Natural killer cell (primary cell): Measurements from ENCODE around the gene NAA60. TPM values are rescaled to one million over a fixed set of nuclear protein-coding genes. Genes with fewer than 3 reads are reported as not detected.

Source experiments
- ATAC-seq, 3 donors: fragments of 150-1000 bp in 2 of 3; fragments of 200-7000 bp in 1 of 3; cut with Tn5 transposase; 1 replicate in 1 of 3; 2 replicates in 2 of 3; pipeline ENCODE4 v1.10.0; 2021; ENCODE audit warnings: mild to moderate bottlenecking in 2 of 3, moderate library complexity in 2 of 3
- DNase-seq, 2 donors: peaks; one replicate each; pipeline versions ENCODE4 v3.0.0 to v3.0.0-alpha.2; 2013 to 2021; ENCODE audit warnings: mixed read lengths in 1 of 2
- H3K27ac ChIP-seq: one replicate; pipeline ENCODE4 v1.5.1; 2013; ENCODE audit warnings: mild to moderate bottlenecking, low read length
- H3K27me3 ChIP-seq: one replicate; pipeline ENCODE4 v1.6.1; 2013; ENCODE audit warnings: low read length; ENCODE audit not compliant: control insufficient read depth, insufficient read depth
- H3K36me3 ChIP-seq: one replicate; pipeline ENCODE4 v1.6.1; 2013; ENCODE audit warnings: low read length; ENCODE audit not compliant: control insufficient read depth, insufficient read depth
- H3K4me1 ChIP-seq: one replicate; pipeline ENCODE4 v1.6.1; 2013; ENCODE audit warnings: low read length; ENCODE audit not compliant: control insufficient read depth, insufficient read depth
- H3K4me3 ChIP-seq: one replicate; pipeline ENCODE4 v1.5.1; 2013; ENCODE audit warnings: low read length
- H3K9me3 ChIP-seq: one replicate; pipeline ENCODE4 v1.6.1; 2013; ENCODE audit warnings: low read length; ENCODE audit not compliant: control insufficient read depth, insufficient read depth
- H3K27ac Mint-ChIP-seq, 2 donors: one replicate each; pipeline ENCODE4 v1.8.0; 2022; ENCODE audit warnings: mild to moderate bottlenecking in 2 of 2, mixed read lengths in 2 of 2, moderate library complexity in 1 of 2
- H3K27me3 Mint-ChIP-seq, 2 donors: one replicate each; pipeline ENCODE4 v1.8.0; 2022; ENCODE audit warnings: low read depth in 2 of 2, mixed read lengths in 2 of 2
- H3K36me3 Mint-ChIP-seq: one replicate; pipeline ENCODE4 v1.8.0; 2022; ENCODE audit warnings: mixed read lengths
- H3K4me1 Mint-ChIP-seq, 2 donors: one replicate each; pipeline ENCODE4 v1.8.0; 2022; ENCODE audit warnings: mixed read lengths in 2 of 2
- H3K4me3 Mint-ChIP-seq: one replicate; pipeline ENCODE4 v1.8.0; 2022; ENCODE audit warnings: mild to moderate bottlenecking, moderate library complexity, mixed read lengths
- H3K9me3 Mint-ChIP-seq, 2 donors: one replicate each; pipeline ENCODE4 v1.8.0; 2022; ENCODE audit warnings: mixed read lengths in 2 of 2
- WGBS: methylation state at CpG from one replicate; pipeline ENCODE4 v1.1.7; 2013; ENCODE audit warnings: missing lambda C conversion rate; ENCODE audit not compliant: insufficient coverage; 5-methylcytosine and 5-hydroxymethylcytosine counted together
- intact Hi-C: fragments of 100-400 bp; cut with micrococcal nuclease; formaldehyde crosslinking; loops from one replicate; pipeline ENCODE4 v1.14.2; 2022
- total RNA-seq, 4 donors: library from RNA; stranded (reverse); fragments of 120-200 nt in 1 of 4; gene quantifications; one replicate each; pipeline versions ENCODE4 v1.2.3 to v1.2.4, GENCODE V29; 2013 to 2022
- TF ChIP-seq, protein P1 (sequence below): fragments of 200-600 bp; IDR thresholded peaks from one replicate; pipeline ENCODE4 v1.8.0; 2022; ENCODE audit warnings: antibody characterized with exemption

Gene NAA60
- total RNA-seq, 3 donors from 2014 or later (not counting 1 experiment from before 2014, with no cell fraction given): 45.1 to 69.0 (median 58.9) TPM

DNA sequence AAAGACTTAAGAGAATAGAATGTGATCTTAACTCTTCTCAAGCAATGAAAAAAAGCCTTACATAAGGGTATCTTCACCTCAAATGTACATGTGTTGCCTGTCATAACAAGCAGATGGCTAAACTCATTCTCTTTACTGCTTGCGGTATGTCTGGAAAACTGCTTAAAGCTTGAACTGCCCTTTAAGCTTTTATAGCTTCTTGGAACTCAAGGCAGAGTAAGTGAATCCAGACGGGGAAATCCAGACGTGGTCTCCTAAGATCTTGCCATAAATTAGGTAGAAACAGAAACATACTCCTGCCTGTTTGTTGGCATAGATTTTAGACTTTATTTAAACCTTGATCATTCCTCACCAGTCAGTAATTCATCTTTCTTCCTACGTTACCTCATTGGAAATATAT lies 76.9 kb downstream of the NAA60 start:
- 96% methylated on average over 4 of the region's 4 CpGs for WGBS
- H3K36me3 Mint-ChIP-seq: peaks cover 7% of the 10 kb centered on the region
- intact Hi-C loops: no loop called here

DNA sequence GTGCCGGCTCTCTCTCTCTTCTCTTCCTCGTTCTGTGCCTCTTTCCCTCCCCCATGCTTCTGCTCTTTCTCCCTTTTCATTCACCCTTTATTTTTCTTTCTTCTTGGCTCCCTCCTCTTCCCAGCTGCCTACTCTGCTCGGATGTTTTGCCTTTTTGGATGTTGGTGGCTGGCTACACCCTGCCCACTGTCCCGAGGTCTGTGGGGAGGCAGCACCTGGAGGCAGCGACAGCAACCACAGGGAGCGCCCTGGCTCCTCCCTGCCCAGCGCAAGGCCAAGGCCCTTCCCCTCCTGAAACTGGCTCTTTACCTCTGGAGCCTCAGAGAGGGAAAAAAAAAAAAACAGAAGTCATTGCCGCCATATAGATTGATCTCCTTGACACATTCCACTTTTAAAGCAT lies 77.4 kb downstream of the NAA60 start:
- Histone ChIP-seq H3K27me3 (no peaks in the 10 kb centered on the region), H3K4me1 (no peaks in the 10 kb centered on the region), H3K9me3 (no peaks in the 10 kb centered on the region), H3K27ac (no peak overlapping the region), H3K4me3 (no peak overlapping the region), H3K36me3 (peaks cover 6% of the 10 kb centered on the region)
- ATAC-seq: no peak
- Mint-ChIP-seq H3K4me3 (no peak overlapping the region), H3K9me3 (no peaks in the 10 kb centered on the region), H3K27ac (no peak overlapping the region), H3K4me1 (no peaks in the 10 kb centered on the region), H3K27me3 (no peaks in the 10 kb centered on the region), H3K36me3 (peaks cover 7% of the 10 kb centered on the region)
- no peak for DNase-seq
- intact Hi-C loops: no loop called here
- WGBS: 91% methylated on average over 7 of the region's 8 CpGs
- TF ChIP-seq, protein P1, sequence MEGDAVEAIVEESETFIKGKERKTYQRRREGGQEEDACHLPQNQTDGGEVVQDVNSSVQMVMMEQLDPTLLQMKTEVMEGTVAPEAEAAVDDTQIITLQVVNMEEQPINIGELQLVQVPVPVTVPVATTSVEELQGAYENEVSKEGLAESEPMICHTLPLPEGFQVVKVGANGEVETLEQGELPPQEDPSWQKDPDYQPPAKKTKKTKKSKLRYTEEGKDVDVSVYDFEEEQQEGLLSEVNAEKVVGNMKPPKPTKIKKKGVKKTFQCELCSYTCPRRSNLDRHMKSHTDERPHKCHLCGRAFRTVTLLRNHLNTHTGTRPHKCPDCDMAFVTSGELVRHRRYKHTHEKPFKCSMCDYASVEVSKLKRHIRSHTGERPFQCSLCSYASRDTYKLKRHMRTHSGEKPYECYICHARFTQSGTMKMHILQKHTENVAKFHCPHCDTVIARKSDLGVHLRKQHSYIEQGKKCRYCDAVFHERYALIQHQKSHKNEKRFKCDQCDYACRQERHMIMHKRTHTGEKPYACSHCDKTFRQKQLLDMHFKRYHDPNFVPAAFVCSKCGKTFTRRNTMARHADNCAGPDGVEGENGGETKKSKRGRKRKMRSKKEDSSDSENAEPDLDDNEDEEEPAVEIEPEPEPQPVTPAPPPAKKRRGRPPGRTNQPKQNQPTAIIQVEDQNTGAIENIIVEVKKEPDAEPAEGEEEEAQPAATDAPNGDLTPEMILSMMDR: no peak

More for the DNA sequence above, 76.9 kb downstream of the NAA60 start:
- TF ChIP-seq, protein P1: no peak
- Histone ChIP-seq H3K4me1 (no peaks in the 10 kb centered on the region), H3K4me3 (no peak overlapping the region), H3K9me3 (no peaks in the 10 kb centered on the region), H3K36me3 (peaks cover 6% of the 10 kb centered on the region), H3K27me3 (no peaks in the 10 kb centered on the region), H3K27ac (no peak overlapping the region)
- H3K4me3 Mint-ChIP-seq: no peak overlapping the region
- DNase-seq (no peak), ATAC-seq (no peak)
- no peaks in the 10 kb centered on the region for H3K4me1 Mint-ChIP-seq
- no peak overlapping the region for H3K27ac Mint-ChIP-seq
- no peaks in the 10 kb centered on the region for H3K27me3 Mint-ChIP-seq
- no peaks in the 10 kb centered on the region for H3K9me3 Mint-ChIP-seq

DNA sequence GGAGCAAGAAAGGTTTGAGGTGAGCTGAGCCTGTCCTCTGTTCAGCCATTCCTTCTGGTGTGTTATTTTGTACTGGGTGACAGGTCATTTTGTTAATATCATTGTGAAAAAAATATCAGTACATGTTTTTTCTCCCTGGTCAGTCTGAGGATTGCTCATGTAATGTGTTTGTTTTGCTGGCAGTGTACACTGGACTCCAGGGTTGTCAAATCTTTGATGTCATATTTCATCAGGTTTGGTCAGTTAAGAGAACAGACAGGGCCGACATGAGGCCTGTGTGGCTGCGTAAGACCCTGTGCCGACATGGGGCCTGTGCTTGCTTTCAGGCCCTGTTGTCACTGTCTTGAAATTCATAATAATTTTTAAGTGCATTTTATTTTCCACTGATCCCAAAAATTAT lies 79.8 kb downstream of the NAA60 start:
- Mint-ChIP-seq H3K27me3 (no peaks in the 10 kb centered on the region), H3K27ac (no peak overlapping the region), H3K36me3 (peaks cover 7% of the 10 kb centered on the region), H3K9me3 (no peaks in the 10 kb centered on the region), H3K4me3 (no peak overlapping the region), H3K4me1 (peaks cover 5 to 10% of the 10 kb centered on the region in 2 donors)
- WGBS: 98% methylated on average over 3 of the region's 3 CpGs
- H3K27ac ChIP-seq: no peak overlapping the region
- TF ChIP-seq, protein P1: no peak
- no peak overlapping the region for H3K4me3 ChIP-seq
- H3K4me1 ChIP-seq: no peaks in the 10 kb centered on the region
- no peaks in the 10 kb centered on the region for H3K27me3 ChIP-seq
- DNase-seq: no peak
- no peaks in the 10 kb centered on the region for H3K9me3 ChIP-seq
- no peak for ATAC-seq
- intact Hi-C loops: no loop called here
- peaks cover 6% of the 10 kb centered on the region for H3K36me3 ChIP-seq

DNA sequence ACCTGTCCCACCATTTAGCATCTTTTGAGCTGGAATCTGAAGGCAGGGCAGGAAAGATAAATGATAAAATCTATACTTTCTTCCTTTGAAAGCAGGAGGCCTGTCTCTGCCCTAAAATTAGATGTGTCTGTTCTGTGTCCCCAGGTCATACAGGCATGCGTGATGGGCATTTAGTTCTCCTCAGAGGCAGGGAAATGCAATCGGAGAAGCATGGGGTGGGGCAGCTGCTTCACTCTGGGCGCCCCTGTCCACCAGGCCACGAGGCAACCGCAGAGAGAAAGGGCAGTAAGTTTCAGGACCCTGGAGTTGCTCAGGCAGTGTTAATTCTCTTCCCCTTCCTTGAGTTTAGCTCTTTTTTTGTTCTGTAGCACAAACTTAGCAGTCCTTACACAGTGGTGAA lies 82.5 kb downstream of the NAA60 start:
- intact Hi-C loops: loop anchor here (5.0 kb wide), 1 partner anchor 141 kb away; no protein-coding TSS in a partner anchor
- no peak for ATAC-seq
- Histone ChIP-seq H3K4me1 (no peaks in the 10 kb centered on the region), H3K27me3 (no peaks in the 10 kb centered on the region), H3K4me3 (no peak overlapping the region), H3K9me3 (no peaks in the 10 kb centered on the region), H3K27ac (no peak overlapping the region), H3K36me3 (peaks cover 2% of the 10 kb centered on the region)
- Mint-ChIP-seq H3K27me3 (no peaks in the 10 kb centered on the region), H3K4me3 (no peak overlapping the region), H3K36me3 (no peaks in the 10 kb centered on the region), H3K4me1 (peaks cover 5 to 10% of the 10 kb centered on the region in 2 donors), H3K27ac (no peak overlapping the region), H3K9me3 (no peaks in the 10 kb centered on the region)
- TF ChIP-seq, protein P1: no peak
- no peak for DNase-seq
- 94% methylated on average over 5 of the region's 5 CpGs for WGBS
